GM12878 (cell line): Measurements from ENCODE around the gene ADPGK. TPM values are rescaled to one million over a fixed set of nuclear protein-coding genes. Genes with fewer than 3 reads are reported as not detected.

Source experiments
- ATAC-seq: fragments of 200-7000 bp; cut with Tn5 transposase; 3 replicates; pipeline ENCODE4 v1.9.1; 2020; ENCODE audit warnings: mild to moderate bottlenecking, moderate library complexity
- BruUV-seq: library from RNA; stranded (reverse); fragments of 400-500 nt; replicated peaks from 2 replicates; lab custom pipeline; 2021; lab: Mats Ljungman, UMichigan
- CTCF ChIA-PET: fragments of 300-600 bp; sonication (Branson Sonifier 250); formaldehyde crosslinking; extraction: SDS; loops from one replicate; lab custom pipeline; 2021; ENCODE audit warnings: inconsistent platforms; lab: Yijun Ruan, JAX
- POLR2A ChIA-PET: fragments of 350-600 bp; formaldehyde crosslinking; extraction: SDS; loops from one replicate; lab custom pipeline; 2021; ENCODE audit warnings: inconsistent platforms; lab: Charles Lee
- RAD21 ChIA-PET: fragments of 300-600 bp; sonication (Branson Sonifier 250); formaldehyde crosslinking; loops from one replicate; lab custom pipeline; 2023; ENCODE audit warnings: antibody characterized with exemption; ENCODE audit not compliant: unreplicated experiment; lab: Charles Lee
- SMC1A ChIA-PET: fragments of 300-600 bp; sonication (Branson Sonifier 250); formaldehyde crosslinking; loops from one replicate; lab custom pipeline; 2023; ENCODE audit not compliant: unreplicated experiment, uncharacterized antibody; lab: Charles Lee
- DNase-seq: peaks from one replicate; pipeline ENCODE4 v3.0.0-alpha.2; 2011; ENCODE audit warnings: low read depth, low spot score
- FAIRE-seq: peaks from 3 replicates; lab custom pipeline; 2011; peaks lifted over from hg19 to GRCh38; lab: Jason Lieb, UNC
- H2AFZ ChIP-seq: 2 replicates; pipeline ENCODE4 v1.6.0; 2011; ENCODE audit warnings: low read depth, low read length, control low read depth; ENCODE audit not compliant: control insufficient read depth
- H3K27ac ChIP-seq: 2 replicates; pipeline ENCODE4 v1.5.1; 2011; ENCODE audit warnings: control low read depth; ENCODE audit not compliant: control insufficient read depth, insufficient read depth
- H3K27me3 ChIP-seq, 2 experiments: replicated peaks in 1 of 2; 2 replicates each; pipeline versions ENCODE4 v1.6.0 to v1.6.1; 2011; ENCODE audit warnings: low read length in 1 of 2; ENCODE audit not compliant: control insufficient read depth in 2 of 2, insufficient read depth in 2 of 2
- H3K36me3 ChIP-seq, 2 experiments: 2 replicates each; pipeline ENCODE4 v1.5.1; 2011; ENCODE audit warnings: low read length in 1 of 2; ENCODE audit not compliant: control insufficient read depth in 2 of 2, insufficient read depth in 2 of 2
- H3K4me1 ChIP-seq: 2 replicates; pipeline ENCODE4 v1.6.1; 2011; ENCODE audit warnings: mild to moderate bottlenecking, low read length, moderate library complexity, mixed read lengths; ENCODE audit not compliant: control insufficient read depth, insufficient read depth
- H3K4me2 ChIP-seq: 2 replicates; pipeline ENCODE4 v1.6.0; 2011; ENCODE audit warnings: control low read depth; ENCODE audit not compliant: control insufficient read depth, insufficient read depth
- H3K4me3 ChIP-seq: fragments of 200-600 bp; sonication (generic); 2 replicates; pipeline ENCODE4 v1.5.1; 2016
- H3K79me2 ChIP-seq: 2 replicates; pipeline ENCODE4 v1.6.0; 2011; ENCODE audit warnings: low read length; ENCODE audit not compliant: control insufficient read depth, insufficient read depth
- H3K9ac ChIP-seq: 2 replicates; pipeline ENCODE4 v1.8.0; 2011; ENCODE audit warnings: low read length, control low read depth, mixed read lengths; ENCODE audit not compliant: control insufficient read depth, insufficient read depth
- H3K9me3 ChIP-seq: replicated peaks from 3 replicates; pipeline ENCODE4 v1.5.1; 2011; ENCODE audit warnings: mild to moderate bottlenecking, low read length; ENCODE audit not compliant: control insufficient read depth, insufficient read depth
- H4K20me1 ChIP-seq: 2 replicates; pipeline ENCODE4 v1.6.0; 2011; ENCODE audit not compliant: control insufficient read depth, insufficient read depth
- ASH2L ChIP-seq: fragments of 300-600, 200-600 bp; sonication (generic); IDR thresholded peaks from 2 replicates; pipeline ENCODE4 v1.6.1; 2017; ENCODE audit warnings: low read depth, mild to moderate bottlenecking, borderline replicate concordance
- CHD2 ChIP-seq: IDR thresholded peaks from 2 replicates; pipeline ENCODE4 v1.6.1; 2011; ENCODE audit warnings: low read depth, low read length, improper control_type of control experiment, borderline replicate concordance
- HDAC2 ChIP-seq: fragments of 200-600 bp; sonication (generic); IDR thresholded peaks from 2 replicates; pipeline ENCODE4 v1.6.1; 2017
- WGBS: methylation state at CpG from one replicate; pipeline ENCODE4 v1.1.6; 2016; ENCODE audit warnings: low lambda C conversion rate; ENCODE audit not compliant: insufficient replicate concordance, insufficient coverage; ENCODE audit errors: missing lambda C conversion rate; 5-methylcytosine and 5-hydroxymethylcytosine counted together
- in situ Hi-C: fragments of 300-500 bp; cut with MboI; formaldehyde crosslinking; loops from 9 replicates; pipeline ENCODE4 v1.14.3; 2018; ENCODE audit warnings: mixed read lengths
- intact Hi-C: fragments of 100-400 bp; cut with micrococcal nuclease; formaldehyde crosslinking; loops from one replicate; pipeline ENCODE4 v1.14.2; 2022; ENCODE audit not compliant: unreplicated experiment
- polyA plus RNA-seq, 11 experiments: library from polyadenylated mRNA; depleted of rRNA in 4 of 11; unstranded in 6 of 11; stranded (reverse) in 5 of 11; fragments of >200 nt; fragmentation: Nextera tagmentation in 4 of 11; fragmentation: Illumina TruSeq in 1 of 11; extraction: Ambion mirVana in 4 of 11; extraction: Trizol in 1 of 11; gene quantifications; 1 replicate in 1 of 11; 2 replicates in 10 of 11; pipeline versions ENCODE4 v1.2.1 to v1.2.3, GENCODE V29; 2011 to 2016; ENCODE audit warnings: inconsistent platforms in 2 of 11, missing spikeins in 2 of 11, low read depth in 1 of 11
- total RNA-seq, 4 experiments: library from RNA; depleted of rRNA in 3 of 4; stranded (reverse); fragments of >200 nt in 3 of 4; fragmentation: Illumina TruSeq in 1 of 4; extraction: Trizol in 1 of 4; gene quantifications; 2 replicates each; pipeline versions ENCODE4 v1.2.1 to v1.2.3, GENCODE V29; 2013 to 2021
- TF ChIP-seq, protein P1 (sequence below): fragments of 450-650 bp; IDR thresholded peaks from 2 replicates; pipeline ENCODE4 v1.6.1; 2016; ENCODE audit warnings: mild to moderate bottlenecking

Gene ADPGK
- total and polyA plus RNA-seq, 10 of the 15 experiments (the other 5 are each of a cell fraction or from before 2014, with no cell fraction given) = 13.8 to 146 (median 56.7) TPM

DNA sequence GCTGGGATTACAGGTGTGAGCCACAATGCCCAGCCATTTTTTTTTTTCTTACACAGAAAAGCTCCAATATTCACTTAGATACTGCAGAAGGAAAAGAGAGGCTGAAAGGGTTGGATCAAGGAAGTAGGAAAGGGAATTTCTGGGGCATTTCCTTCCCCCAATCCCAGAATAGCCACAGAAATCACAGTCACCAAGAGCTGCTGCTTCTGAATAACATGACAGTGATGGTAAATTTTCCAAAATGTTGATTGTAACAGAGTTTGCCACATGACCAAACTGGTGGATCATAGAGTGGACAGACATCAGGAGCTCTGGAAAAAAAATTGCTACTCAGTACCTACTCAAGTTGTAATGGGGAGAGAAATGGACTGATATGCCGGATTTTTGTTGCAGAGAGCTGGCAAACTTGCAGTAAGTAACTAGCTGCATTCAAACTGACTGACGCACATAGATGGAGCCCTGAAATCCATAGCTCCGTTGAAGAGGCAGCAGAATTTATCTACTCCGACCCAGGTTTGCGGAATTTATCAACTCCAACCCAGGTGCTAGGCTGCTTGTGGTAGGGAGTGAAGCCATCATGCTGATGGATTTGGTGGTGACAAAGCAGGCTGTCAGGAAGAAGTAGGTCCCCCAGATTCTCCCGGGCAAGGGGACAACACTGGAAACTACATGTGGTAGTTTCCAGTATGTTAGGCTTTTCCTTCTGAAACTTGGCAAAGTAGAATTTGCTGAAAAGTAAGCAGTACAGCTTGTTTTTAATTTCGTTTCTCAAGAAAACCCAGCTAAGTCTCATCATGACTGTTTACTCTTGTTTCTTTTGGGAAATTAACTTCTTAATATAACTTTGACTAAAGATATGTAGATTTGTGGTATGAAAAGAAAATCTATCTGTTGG, 10.5 kb upstream of the ADPGK start:
- 59% methylated on average over 7 of the region's 7 CpGs for WGBS
- POLR2A ChIA-PET = no interaction called here
- BruUV-seq = no TSS peak
- Histone ChIP-seq H3K27ac (no peak overlapping the region), H3K4me1 (peaks cover 8% of the 10 kb centered on the region; the same call in 1 of the 2 replicates), H3K4me2 (no peak overlapping the region), H3K9me3 (no peaks in the 10 kb centered on the region), H3K4me3 (no peak overlapping the region), H3K36me3 (no peaks in the 10 kb centered on the region), H4K20me1 (no peaks in the 10 kb centered on the region), H2AFZ (no peak overlapping the region), H3K27me3 (peaks cover 0 to 3% of the 10 kb centered on the region in 2 experiments; a peak in 1 of 4 replicates), H3K79me2 (no peaks in the 10 kb centered on the region), H3K9ac (no peak overlapping the region)
- no peak for TF ChIP-seq ASH2L
- no peak for TF ChIP-seq CHD2
- TF ChIP-seq HDAC2 = no peak
- TF ChIP-seq, protein P1, sequence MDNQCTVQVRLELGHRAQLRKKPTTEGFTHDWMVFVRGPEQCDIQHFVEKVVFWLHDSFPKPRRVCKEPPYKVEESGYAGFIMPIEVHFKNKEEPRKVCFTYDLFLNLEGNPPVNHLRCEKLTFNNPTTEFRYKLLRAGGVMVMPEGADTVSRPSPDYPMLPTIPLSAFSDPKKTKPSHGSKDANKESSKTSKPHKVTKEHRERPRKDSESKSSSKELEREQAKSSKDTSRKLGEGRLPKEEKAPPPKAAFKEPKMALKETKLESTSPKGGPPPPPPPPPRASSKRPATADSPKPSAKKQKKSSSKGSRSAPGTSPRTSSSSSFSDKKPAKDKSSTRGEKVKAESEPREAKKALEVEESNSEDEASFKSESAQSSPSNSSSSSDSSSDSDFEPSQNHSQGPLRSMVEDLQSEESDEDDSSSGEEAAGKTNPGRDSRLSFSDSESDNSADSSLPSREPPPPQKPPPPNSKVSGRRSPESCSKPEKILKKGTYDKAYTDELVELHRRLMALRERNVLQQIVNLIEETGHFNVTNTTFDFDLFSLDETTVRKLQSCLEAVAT = no peak
- DNase-seq = no peak
- no peak for FAIRE-seq
- CTCF ChIA-PET = interaction anchor here (0.6 to 3.4 kb wide), 6 partner anchors 8 to 447 kb away, joined by 3 to 21 read pairs (median 4); no protein-coding TSS in a partner anchor
- in situ Hi-C loops (no loop called here), intact Hi-C loops (no loop called here)
- no peak for ATAC-seq
- SMC1A ChIA-PET = interaction anchor here (0.9 kb wide), 1 partner anchor 472 kb away, joined by 3 read pairs; no protein-coding TSS in a partner anchor
- RAD21 ChIA-PET = interaction anchor here (0.6 to 2.7 kb wide), 2 partner anchors 44 to 71 kb away, joined by 3 to 11 read pairs; no protein-coding TSS in a partner anchor
